Jurkat, Clone E6-1 (cell line): ENCODE data around the gene MPG.
"Not testable (repeated sequence)": the region's sequence is repeated elsewhere in the genome, so short reads cannot be mapped to it uniquely, and the experiment has no call there.

Experiments
- DNase-seq: peaks from one replicate; pipeline ENCODE4 v3.0.0-alpha.2; 2011; ENCODE audit warnings: low read depth, low spot score
- H3K4me3 ChIP-seq: 2 replicates; pipeline ENCODE4 v1.5.1; 2011; ENCODE audit warnings: mild to moderate bottlenecking, low read length, control low read depth, moderate library complexity

Gene MPG

DNA sequence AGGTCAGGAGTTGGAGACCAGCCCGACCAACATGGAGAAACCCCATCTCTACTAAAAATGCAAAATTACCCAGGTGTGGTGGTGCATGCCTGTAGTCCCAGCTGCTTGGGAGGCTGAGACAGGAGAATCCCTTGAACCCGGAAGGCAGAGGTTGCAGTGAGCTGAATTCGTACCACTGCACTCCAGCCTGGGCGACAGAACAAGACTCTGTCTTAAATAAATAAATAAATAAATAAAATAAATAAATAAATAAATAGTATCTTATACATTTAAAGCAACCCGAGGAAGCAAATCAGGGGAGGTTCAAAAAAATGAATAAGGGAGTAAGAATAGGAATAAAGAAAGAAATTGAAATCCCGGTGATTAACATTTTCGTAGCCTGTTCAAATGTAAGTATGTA lies 31.5 kb upstream of the MPG start:
- not testable (repeated sequence) for DNase-seq

DNA sequence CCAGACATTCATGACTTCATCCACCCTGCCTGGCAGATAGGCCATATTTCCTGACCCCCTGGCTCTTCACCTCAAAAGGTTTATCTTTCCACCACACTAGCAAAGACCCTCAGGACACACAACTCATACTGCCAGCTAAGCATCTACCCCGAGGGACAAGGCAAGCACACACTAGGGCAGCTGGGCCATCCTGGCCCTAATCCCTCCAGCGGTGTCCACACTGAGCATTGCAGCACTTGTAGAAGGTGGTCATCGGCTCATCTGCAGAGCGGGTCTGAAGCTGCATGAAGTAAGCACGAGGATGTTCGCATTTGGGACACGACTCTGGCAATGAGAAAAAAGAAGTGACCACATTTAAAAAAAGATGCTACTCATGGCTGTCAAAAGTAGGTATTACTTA lies 30.8 kb upstream of the MPG start:
- no peak overlapping the region for H3K4me3 ChIP-seq
- no peak for DNase-seq

More for the DNA sequence above, 31.5 kb upstream of the MPG start:
- not testable (repeated sequence) for H3K4me3 ChIP-seq

DNA sequence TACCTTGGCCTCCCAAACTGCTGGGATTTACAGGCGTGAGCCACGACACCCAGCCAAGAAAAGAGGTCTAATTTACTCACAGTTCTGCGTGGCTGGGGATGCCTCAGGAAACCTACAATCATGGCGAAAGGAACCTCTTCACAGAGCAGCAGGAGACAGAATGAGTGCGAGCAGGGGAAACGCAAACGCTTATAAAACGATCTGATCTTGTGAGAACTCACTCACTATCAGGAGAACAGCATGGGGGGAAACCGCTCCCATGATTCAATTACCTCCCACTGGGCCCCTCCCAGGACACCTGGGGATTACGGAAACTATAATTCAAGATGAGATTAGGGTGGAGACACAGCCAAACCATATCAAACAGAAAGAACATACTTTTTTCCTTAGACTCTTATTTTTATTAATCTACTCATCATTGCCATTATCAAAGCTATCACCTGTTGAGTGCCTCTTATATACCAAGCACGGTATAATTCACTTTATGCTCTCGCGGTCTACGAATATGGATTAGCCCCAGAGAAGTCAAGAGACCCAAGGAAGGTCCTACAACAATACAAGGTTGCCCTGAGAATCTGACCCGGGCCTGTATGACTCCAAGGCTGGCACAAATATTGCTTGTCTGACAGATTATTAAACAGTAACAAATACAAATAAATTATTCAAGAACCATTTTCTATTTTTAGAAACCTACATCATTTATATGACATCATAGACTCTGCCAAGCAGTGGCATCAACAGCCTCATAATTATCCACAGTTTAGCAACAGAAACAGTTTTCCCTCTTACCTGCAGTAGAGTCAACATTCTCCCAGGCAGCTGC lies 27.0 kb upstream of the MPG start:
- no peak for DNase-seq
- no peak overlapping the region for H3K4me3 ChIP-seq

DNA sequence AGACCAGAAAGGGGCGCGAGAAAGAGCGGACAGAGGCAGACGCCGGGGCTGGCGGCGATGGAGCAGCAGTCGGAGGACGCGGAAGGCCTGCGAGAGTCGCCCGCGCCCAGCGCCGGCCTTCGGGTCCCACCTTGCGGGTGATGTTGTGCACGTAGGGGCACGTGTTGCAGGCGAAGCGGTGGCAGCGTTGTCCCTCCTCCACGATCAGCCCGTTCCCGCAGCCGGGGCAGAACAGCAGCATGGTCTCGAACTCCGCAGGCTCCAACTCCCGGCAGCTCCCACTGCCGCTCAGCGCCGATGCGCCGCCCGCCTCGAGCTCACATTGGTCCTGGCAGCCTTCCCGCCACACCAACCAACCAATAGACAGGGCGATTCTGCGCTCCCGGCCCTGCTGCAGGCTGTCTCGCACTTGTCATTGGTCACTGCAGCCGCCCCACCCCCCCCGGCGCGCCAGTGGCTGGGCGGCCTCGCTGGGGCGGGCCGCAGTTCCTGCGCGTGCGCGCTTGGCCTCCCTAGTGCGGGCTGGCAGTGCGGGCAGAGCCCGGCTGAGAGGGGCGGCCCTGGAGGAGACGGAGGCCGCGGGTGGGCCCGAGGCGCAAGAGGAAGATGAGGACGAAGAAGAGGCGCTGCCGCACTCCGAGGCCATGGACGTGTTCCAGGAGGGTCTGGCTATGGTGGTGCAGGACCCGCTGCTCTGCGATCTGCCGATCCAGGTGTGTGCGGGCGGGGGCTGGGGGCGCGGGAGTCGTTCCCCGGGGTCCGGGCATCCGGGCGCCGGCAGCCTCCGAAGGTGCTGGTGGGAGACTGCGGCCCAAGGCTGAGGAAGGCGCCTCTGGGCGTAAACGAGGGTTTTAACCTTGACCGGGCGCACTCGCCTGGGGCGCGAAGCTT lies 24.4 kb upstream of the MPG start, which contains the start of the genes POLR3K and SNRNP25:
TSS of gene POLR3K (minus strand) at position 263 of the 891 bp plus-strand sequence. CDS start at position 241, 22 bp downstream.
TSS of gene SNRNP25 (plus strand) at position 483 of the 891 bp plus-strand sequence. CDS start at position 672, 189 bp downstream.
- peak; percentile 98 for DNase-seq
- H3K4me3 ChIP-seq: peak within 1 kb of the TSS; percentile 97

- peak overlapping the region; percentile 78 for H3K4me3 ChIP-seq
- no peak for DNase-seq
Measured at GRCh38 chr16:54237-54581, 23.8 kb upstream of the MPG start.

DNA sequence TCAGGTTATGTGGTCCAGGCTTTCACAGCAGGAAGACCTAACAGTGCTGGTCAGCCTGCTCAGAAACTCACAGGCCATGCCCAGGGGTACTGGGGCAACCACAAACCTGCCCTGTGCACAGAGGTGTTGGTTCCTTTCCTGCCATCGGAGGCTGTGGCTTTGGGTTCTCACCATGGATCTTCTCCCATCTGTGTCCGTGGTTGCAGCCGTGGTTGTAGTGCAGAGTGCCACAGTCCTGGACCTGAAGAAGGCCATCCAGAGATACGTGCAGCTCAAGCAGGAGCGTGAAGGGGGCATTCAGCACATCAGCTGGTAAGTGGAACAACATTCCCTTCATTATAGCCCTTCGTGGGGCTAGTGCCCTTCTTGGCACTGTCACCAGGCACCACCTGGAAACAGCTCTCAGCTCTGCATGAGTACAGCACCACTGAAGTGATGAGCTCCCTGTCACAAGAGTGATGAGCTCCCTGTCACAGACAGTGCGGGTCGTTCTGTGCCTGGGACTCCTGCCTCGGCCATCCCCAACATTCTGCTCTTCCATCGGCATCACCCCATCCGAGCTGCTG lies 22.4 kb upstream of the MPG start:
- H3K4me3 ChIP-seq: no peak overlapping the region

DNA sequence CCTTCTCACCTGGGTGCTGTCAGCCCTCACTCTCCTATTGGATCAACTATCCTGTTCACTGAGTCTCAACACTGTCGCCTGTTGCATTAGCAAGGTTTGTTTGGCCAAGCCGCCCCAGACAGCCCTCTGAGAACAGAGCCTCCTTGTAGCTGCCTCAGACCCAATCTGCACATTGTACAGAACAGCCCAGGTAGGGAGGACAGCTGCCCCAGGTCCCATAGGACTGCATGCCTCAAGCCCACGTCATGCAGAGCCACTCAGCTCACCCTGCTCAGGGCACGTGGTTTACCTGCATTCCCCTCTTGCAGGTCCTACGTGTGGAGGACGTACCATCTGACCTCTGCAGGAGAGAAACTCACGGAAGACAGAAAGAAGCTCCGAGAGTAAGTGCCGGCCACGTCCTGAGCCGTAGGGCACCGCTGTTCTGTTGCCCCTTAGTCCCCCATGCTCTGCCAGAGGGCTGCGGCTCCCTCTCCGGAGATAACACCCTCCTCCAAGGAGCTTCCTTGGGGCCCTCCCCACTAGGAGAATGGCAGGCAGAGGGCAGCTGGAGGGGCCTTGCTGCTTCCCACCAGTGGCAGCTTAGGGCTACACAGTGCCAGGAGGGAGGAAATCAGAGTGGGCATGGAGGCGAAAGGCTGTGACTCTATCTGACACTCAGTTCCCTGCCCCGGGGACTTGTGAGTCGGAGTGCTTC lies 21.6 kb upstream of the MPG start:
- no peak for DNase-seq

More for the DNA sequence above, 22.4 kb upstream of the MPG start:
- DNase-seq: no peak

GRCh38 chr16:57711-58110 lies 20.3 kb upstream of the MPG start:
- no peak overlapping the region for H3K4me3 ChIP-seq
- DNase-seq: no peak

More for the DNA sequence above, 21.6 kb upstream of the MPG start:
- no peak overlapping the region for H3K4me3 ChIP-seq

DNA sequence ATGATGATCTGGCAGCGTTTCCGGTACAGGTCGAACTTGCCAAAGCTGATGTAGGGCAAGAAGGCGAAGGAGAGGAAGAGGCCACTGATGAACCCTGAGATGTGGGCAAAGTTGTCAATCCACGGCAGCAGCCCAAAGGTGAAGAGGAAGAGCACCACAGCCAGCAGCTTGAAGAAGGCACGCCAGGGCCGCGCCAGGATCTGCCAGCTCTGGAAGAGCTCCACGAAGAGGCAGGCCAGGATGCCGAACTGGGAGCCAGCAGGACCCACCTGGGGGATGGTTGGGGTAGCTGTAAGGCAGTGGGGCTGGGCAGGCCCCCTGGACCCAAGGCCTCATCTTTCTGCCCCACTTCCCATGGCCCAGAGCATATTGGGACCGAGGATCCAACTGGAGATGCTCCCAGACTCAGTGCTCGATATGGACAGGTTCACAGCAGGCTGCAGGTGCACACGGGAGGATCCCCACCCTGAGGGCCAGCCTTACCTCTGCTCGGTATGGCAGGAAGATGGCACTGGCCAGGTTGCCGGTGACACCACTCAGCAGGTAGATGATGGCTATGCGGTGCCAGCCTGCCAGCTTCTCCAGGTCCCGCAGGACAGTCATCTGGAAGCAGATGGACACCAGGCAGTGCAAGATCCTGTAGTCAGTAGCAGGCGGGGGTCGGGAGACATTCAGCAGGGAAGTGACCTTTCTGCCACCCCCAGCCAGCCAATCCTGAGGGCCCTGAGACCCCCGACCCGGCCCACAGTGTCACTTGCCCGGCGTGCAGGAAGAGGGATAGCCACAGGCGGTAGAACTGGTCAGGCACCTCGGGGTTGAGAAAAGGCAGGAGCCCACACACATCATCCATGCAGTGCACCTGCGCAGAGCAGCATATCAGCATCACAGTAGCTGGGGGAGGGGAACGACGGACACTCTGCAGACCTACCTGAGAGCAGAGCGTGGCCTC lies 19.3 kb upstream of the MPG start:
- no peak for DNase-seq
- no peak overlapping the region for H3K4me3 ChIP-seq

- DNase-seq: no peak
- no peak overlapping the region for H3K4me3 ChIP-seq
Measured at GRCh38 chr16:59440-60059, 18.5 kb upstream of the MPG start.

DNA sequence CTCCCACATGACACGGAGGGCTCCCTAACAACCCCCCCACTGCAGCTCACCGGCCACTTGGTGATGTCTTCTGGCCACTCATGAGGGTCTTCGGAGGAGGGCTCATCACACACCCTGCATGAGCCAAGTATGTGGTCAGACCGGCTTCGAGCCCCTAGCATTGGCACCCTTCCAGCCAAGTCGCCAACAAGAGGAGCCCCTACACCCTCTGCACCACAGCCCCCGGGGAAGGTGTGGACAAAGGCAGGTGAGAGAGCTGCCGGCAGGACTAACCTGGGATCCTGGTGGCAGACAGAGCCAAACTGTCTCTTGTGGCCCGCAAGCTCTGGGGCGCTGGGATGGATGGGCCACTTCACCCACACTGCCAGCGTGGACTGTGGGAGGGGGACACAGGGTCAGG lies 17.9 kb upstream of the MPG start:
- no peak for DNase-seq

DNA sequence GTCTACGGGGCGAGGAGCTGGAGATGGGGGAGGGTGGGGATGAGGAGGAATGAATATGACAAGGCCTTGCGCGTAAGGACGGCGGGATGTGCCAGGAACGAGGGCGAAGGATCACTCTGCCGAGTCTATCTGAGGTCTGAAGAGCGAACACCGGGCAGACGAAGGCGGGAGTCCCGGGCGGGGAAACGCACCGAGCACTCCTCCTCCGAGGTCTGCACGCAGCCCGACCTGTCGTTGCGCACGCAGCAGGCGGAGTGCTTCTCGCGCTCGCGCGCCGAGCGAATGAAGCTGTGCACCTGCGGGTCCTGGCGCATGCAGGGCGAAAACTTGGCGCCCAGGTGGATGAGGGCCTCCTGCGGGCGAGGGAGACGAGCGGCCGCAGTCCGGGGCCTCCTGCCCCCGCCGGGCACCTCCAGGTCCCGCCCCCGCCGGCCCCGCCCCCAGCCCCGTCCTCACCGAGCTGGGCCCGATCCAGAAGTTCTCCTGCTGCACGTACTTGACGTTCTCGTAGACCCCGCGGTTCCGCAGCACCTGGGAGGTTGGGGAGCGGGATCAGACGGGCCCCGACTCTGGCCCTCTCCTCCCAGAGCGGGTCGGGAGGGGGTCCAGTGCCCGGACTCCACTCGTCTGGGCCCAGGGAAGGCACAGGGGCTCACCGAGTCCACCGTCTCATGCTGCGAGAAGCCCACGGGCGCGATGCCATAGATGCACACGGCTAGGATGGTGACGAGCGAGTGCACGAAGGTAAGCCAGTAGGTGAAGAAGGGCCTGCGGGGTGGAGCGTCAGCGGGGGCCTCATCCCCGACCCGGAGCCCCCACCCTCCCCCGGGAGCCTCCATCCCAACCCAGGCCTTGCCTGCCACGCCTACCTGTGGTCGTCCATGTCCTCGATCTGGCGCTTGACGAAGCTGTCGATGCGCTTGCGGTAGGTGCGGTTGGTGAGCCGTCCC lies 16.8 kb upstream of the MPG start:
- DNase-seq: no peak
- no peak overlapping the region for H3K4me3 ChIP-seq

More for the DNA sequence above, 17.9 kb upstream of the MPG start:
- H3K4me3 ChIP-seq: no peak overlapping the region

GRCh38 chr16:61879-62281 lies 16.1 kb upstream of the MPG start:
- H3K4me3 ChIP-seq: no peak overlapping the region
- no peak for DNase-seq

DNA sequence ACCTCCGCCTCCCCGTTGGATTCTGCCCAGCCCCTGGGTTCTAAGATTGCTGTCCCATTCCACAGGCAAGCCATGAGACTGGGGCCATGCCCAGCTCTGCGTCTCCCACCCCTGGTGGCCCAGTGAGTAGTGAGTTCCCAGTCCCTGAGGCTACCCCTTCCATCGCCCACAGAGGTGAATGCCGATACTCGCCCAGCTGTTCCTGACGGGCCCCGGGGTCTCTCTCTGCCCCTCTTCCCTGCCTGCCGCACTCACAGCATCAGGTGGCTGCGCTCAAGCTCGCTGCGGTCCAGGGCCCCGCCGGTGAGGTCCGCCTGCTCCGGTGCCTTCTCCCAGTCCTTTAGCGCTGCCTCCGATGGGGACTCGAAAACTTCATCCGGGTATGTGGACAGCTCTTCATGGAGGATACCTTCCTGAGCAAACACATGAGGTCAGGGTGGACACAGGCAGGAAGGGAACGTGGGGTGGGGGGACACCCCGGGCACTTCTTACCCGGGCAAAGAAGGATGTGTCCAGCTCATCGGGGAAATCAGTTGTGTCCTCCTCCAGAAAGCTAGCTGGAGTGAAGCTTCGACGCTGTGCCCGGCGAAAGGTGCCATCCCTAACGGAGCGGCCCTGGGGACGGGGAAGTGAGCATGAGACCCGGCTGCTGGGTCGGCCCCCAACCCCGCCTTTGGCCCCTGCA lies 15.6 kb upstream of the MPG start:
- no peak overlapping the region for H3K4me3 ChIP-seq
- DNase-seq: no peak

GRCh38 chr16:62968-63391 lies 15.0 kb upstream of the MPG start:
- DNase-seq: no peak

GRCh38 chr16:63466-63865 lies 14.6 kb upstream of the MPG start:
- no peak overlapping the region for H3K4me3 ChIP-seq
- DNase-seq: no peak

More at GRCh38 chr16:62968-63391, 15.0 kb upstream of the MPG start:
- H3K4me3 ChIP-seq: no peak overlapping the region
